K562 (cell line): ENCODE measurements around the gene B4GALNT2. TPM values are rescaled to one million over a fixed set of nuclear protein-coding genes. Genes with fewer than 3 reads are reported as not detected.

Experiments
- ATAC-seq: fragments of 200-7000 bp; cut with Tn5 transposase; 3 replicates; pipeline ENCODE4 v1.9.1; 2020; ENCODE audit warnings: moderate library complexity
- BruUV-seq: library from RNA; stranded (reverse); fragments of 400-500 nt; replicated peaks from 2 replicates; lab custom pipeline; 2021; lab: Mats Ljungman, UMichigan
- CTCF ChIA-PET: fragments of 300-600 bp; formaldehyde crosslinking; extraction: SDS; loops from one replicate; lab custom pipeline; 2021; ENCODE audit warnings: low intra/inter-chr PET ratio; lab: Yijun Ruan, JAX
- POLR2A ChIA-PET: fragments of 300-600, 350-650 bp; sonication (Branson Sonifier 250); formaldehyde crosslinking; extraction: SDS; loops from one replicate; lab custom pipeline; 2021; ENCODE audit warnings: antibody characterized with exemption, inconsistent platforms; lab: Yijun Ruan, JAX
- DNase-seq, 4 experiments: peaks; one replicate each; pipeline versions ENCODE4 v3.0.0 to v3.0.0-alpha.2; 2011 to 2018; ENCODE audit warnings: low spot score in 3 of 4, mixed read lengths in 3 of 4; ENCODE audit errors: extremely low read depth in 1 of 4
- FAIRE-seq: peaks from 2 replicates; lab custom pipeline; 2011; peaks lifted over from hg19 to GRCh38; lab: Jason Lieb, UNC
- H2AFZ ChIP-seq: 2 replicates; pipeline ENCODE4 v1.6.0; 2011; ENCODE audit warnings: low read depth, low read length, control low read depth, inconsistent platforms
- H3K27ac ChIP-seq: fragments of 200-600 bp; 3 replicates; pipeline ENCODE4 v1.8.0; 2011; ENCODE audit warnings: low read depth, mild to moderate bottlenecking, control low read depth, inconsistent platforms, low read length, moderate library complexity, mixed read lengths; ENCODE audit errors: extremely low read depth
- H3K27me3 ChIP-seq, 2 experiments: fragments of 300-600 bp in 1 of 2; 2 replicates in 1 of 2; 3 replicates in 1 of 2; pipeline versions ENCODE4 v1.6.0 to v1.8.0; 2011; ENCODE audit warnings: inconsistent platforms in 2 of 2, low read length in 2 of 2, mild to moderate bottlenecking in 1 of 2, mixed read lengths in 1 of 2, moderate library complexity in 1 of 2; ENCODE audit not compliant: control insufficient read depth in 2 of 2, insufficient read depth in 2 of 2
- H3K36me3 ChIP-seq: fragments of 300-600 bp; 3 replicates; pipeline ENCODE4 v1.8.0; 2011; ENCODE audit warnings: mild to moderate bottlenecking, low read length, inconsistent platforms; ENCODE audit not compliant: control insufficient read depth, insufficient read depth
- H3K4me1 ChIP-seq, 2 experiments: fragments of 200-600 bp in 1 of 2; replicated peaks in 1 of 2; 2 replicates in 1 of 2; 3 replicates in 1 of 2; pipeline versions ENCODE4 v1.5.1 to v1.8.0; 2011; ENCODE audit warnings: inconsistent platforms in 2 of 2, low read length in 2 of 2, mild to moderate bottlenecking in 1 of 2, mixed read lengths in 1 of 2, moderate library complexity in 1 of 2; ENCODE audit not compliant: control insufficient read depth in 2 of 2, insufficient read depth in 2 of 2
- H3K4me2 ChIP-seq: 2 replicates; pipeline ENCODE4 v1.6.1; 2011; ENCODE audit warnings: low read length, control low read depth, inconsistent platforms, mixed read lengths; ENCODE audit not compliant: insufficient read depth
- H3K4me3 ChIP-seq: fragments of 200-600 bp; sonication (generic), shearing (Covaris generic); 2 replicates; pipeline ENCODE4 v1.5.1; 2016; ENCODE audit warnings: control low read depth, inconsistent platforms
- H3K79me2 ChIP-seq: fragments of 200-600 bp; 3 replicates; pipeline ENCODE4 v1.8.0; 2011; ENCODE audit warnings: low read length, inconsistent platforms; ENCODE audit not compliant: control insufficient read depth, insufficient read depth
- H3K9ac ChIP-seq, 2 experiments: 2 replicates each; pipeline versions ENCODE4 v1.6.0 to v1.6.1; 2011; ENCODE audit warnings: low read depth in 2 of 2, low read length in 2 of 2, control low read depth in 1 of 2, inconsistent platforms in 1 of 2, mild to moderate bottlenecking in 1 of 2, mixed read lengths in 1 of 2; ENCODE audit not compliant: insufficient read depth in 1 of 2
- H3K9me1 ChIP-seq: one replicate; pipeline ENCODE4 v1.6.0; 2011; ENCODE audit warnings: inconsistent platforms, mild to moderate bottlenecking, low read length, moderate library complexity; ENCODE audit not compliant: control insufficient read depth, insufficient read depth
- H3K9me3 ChIP-seq: replicated peaks from 2 replicates; pipeline ENCODE4 v1.5.1; 2011; ENCODE audit warnings: low read depth, low read length, inconsistent platforms; ENCODE audit not compliant: control insufficient read depth, insufficient read depth
- H4K20me1 ChIP-seq: replicated peaks from 2 replicates; pipeline ENCODE4 v1.6.1; 2011; ENCODE audit warnings: low read length, inconsistent platforms, mixed read lengths; ENCODE audit not compliant: control insufficient read depth, insufficient read depth
- CREB3L1 ChIP-seq: fragments of 450-650 bp; IDR thresholded peaks from 2 replicates; pipeline ENCODE4 v1.6.1; 2014; ENCODE audit warnings: low read depth, mild to moderate bottlenecking, moderate library complexity, borderline replicate concordance
- CTCFL ChIP-seq: IDR thresholded peaks from 2 replicates; pipeline ENCODE4 v1.6.1; 2011; ENCODE audit warnings: borderline replicate concordance, low read depth, mild to moderate bottlenecking, moderate library complexity, low read length; ENCODE audit not compliant: insufficient read depth, poor library complexity, severe bottlenecking
- FOXP1 ChIP-seq: sonication (generic); formaldehyde crosslinking; IDR thresholded peaks from 2 replicates; pipeline ENCODE4 v1.8.0; 2022; ENCODE audit warnings: mild to moderate bottlenecking, missing genetic modification reagents
- GATAD2B ChIP-seq: fragments of 450-650 bp; IDR thresholded peaks from 2 replicates; pipeline ENCODE4 v1.6.1; 2017; ENCODE audit warnings: mild to moderate bottlenecking, borderline replicate concordance
- IRF2 ChIP-seq: sonication (generic); formaldehyde crosslinking; IDR thresholded peaks from 2 replicates; pipeline ENCODE4 v1.8.1; 2022; ENCODE audit warnings: mild to moderate bottlenecking, missing genetic modification reagents
- LARP7 ChIP-seq: fragments of 450-650 bp; IDR thresholded peaks from 2 replicates; pipeline ENCODE4 v1.6.1; 2016
- POLR3A ChIP-seq: IDR thresholded peaks from 2 replicates; pipeline ENCODE4 v1.6.1; 2011; ENCODE audit warnings: borderline replicate concordance, mild to moderate bottlenecking, moderate library complexity; ENCODE audit not compliant: insufficient read length, insufficient read depth; ENCODE audit errors: extremely low read depth
- TCF7 ChIP-seq: sonication (generic); IDR thresholded peaks from 2 replicates; pipeline ENCODE4 v1.6.1; 2016; ENCODE audit warnings: antibody characterized with exemption, borderline replicate concordance
- THRAP3 ChIP-seq: fragments of 450-650 bp; IDR thresholded peaks from 2 replicates; pipeline ENCODE4 v1.6.1; 2016; ENCODE audit warnings: mild to moderate bottlenecking, inconsistent platforms, borderline replicate concordance
- ZNF197 ChIP-seq: fragments of 200-800 bp; sonication (Bioruptor generic); IDR thresholded peaks from 2 replicates; pipeline ENCODE4 v1.6.1; 2016; ENCODE audit warnings: low read depth, missing genetic modification characterization, missing compliant biosample characterization
- ZNF263 ChIP-seq: sonication (generic); formaldehyde crosslinking; IDR thresholded peaks from 2 replicates; pipeline ENCODE4 v1.8.0; 2022; ENCODE audit warnings: mild to moderate bottlenecking, missing genetic modification reagents, borderline replicate concordance
- ZNF3 ChIP-seq: fragments of 250-450 bp; sonication (Bioruptor Pico); IDR thresholded peaks from 2 replicates; pipeline ENCODE4 v1.5.0; 2021; ENCODE audit warnings: mild to moderate bottlenecking, moderate library complexity
- WGBS: fragments of 100-300 bp; shearing (Covaris generic); methylation state at CpG from one replicate; pipeline ENCODE4 v1.1.6; 2016; ENCODE audit warnings: low coverage, mixed read lengths; ENCODE audit not compliant: insufficient coverage; ENCODE audit errors: missing lambda C conversion rate; 5-methylcytosine and 5-hydroxymethylcytosine counted together
- in situ Hi-C: fragments of 300-500 bp; cut with MboI; formaldehyde crosslinking; loops from 4 replicates; pipeline ENCODE4 v1.15.0; 2018; ENCODE audit warnings: inconsistent platforms, mixed read lengths
- intact Hi-C: fragments of 100-400 bp; cut with micrococcal nuclease; formaldehyde crosslinking; loops from 2 replicates; pipeline ENCODE4 v1.14.2; 2022
- polyA plus RNA-seq, 8 experiments: library from polyadenylated mRNA; depleted of rRNA in 4 of 8; stranded (reverse) in 5 of 8; unstranded in 3 of 8; fragments of >200 nt; fragmentation: Nextera tagmentation in 2 of 8; fragmentation: Illumina TruSeq in 1 of 8; extraction: Ambion mirVana in 2 of 8; extraction: Trizol in 1 of 8; gene quantifications; 2 replicates each; pipeline versions ENCODE4 v1.2.1 to v1.2.3, GENCODE V29; 2011 to 2014; ENCODE audit warnings: inconsistent platforms in 1 of 8, missing spikeins in 1 of 8
- total RNA-seq, 7 experiments: library from RNA; depleted of rRNA in 6 of 7; stranded (reverse); fragments of >200 nt in 6 of 7; fragmentation: Illumina TruSeq in 2 of 7; extraction: Trizol in 2 of 7; gene quantifications; 2 replicates each; pipeline versions ENCODE4 v1.2.1 to v1.2.3, GENCODE V29; 2011 to 2021; ENCODE audit warnings: low replicate concordance in 1 of 7
- TF ChIP-seq, protein P1 (sequence below): fragments of 250-450 bp; sonication (Bioruptor Pico); IDR thresholded peaks from 2 replicates; pipeline ENCODE4 v1.8.0; 2021; ENCODE audit warnings: moderate library complexity, mild to moderate bottlenecking, inconsistent platforms

The B4GALNT2 gene
- total and polyA plus RNA-seq, 9 of the 15 experiments (the other 6 are each of a cell fraction or from before 2014, with no cell fraction given), result not detected

- POLR2A ChIA-PET, result no interaction called here
Measured at GRCh38 chr17:49089094-49089493, 43.5 kb upstream of the B4GALNT2 start.

More at GRCh38 chr17:49089094-49089493, 43.5 kb upstream of the B4GALNT2 start:
- Histone ChIP-seq H3K4me2 (no peak overlapping the region), H3K36me3 (no peaks in the 10 kb centered on the region), H3K9ac (no peak overlapping the region), H3K4me1 (no peaks in the 10 kb centered on the region), H4K20me1 (no peaks in the 10 kb centered on the region), H3K9me3 (no peaks in the 10 kb centered on the region; the same call in 1 of the 2 replicates), H3K27me3 (peaks cover 13 to 23% of the 10 kb centered on the region in 2 experiments), H3K27ac (no peak overlapping the region), H3K4me3 (no peak overlapping the region), H3K9me1 (no peaks in the 10 kb centered on the region), H3K79me2 (no peaks in the 10 kb centered on the region), H2AFZ (no peak overlapping the region)
- BruUV-seq, result no TSS peak
- intact Hi-C loops (no loop called here), in situ Hi-C loops (no loop called here)
- TF ChIP-seq THRAP3, result no peak
- TF ChIP-seq CTCFL, result no peak
- no peak for TF ChIP-seq LARP7
- TF ChIP-seq POLR3A, result no peak
- no peak for TF ChIP-seq ZNF3 (CRISPR knock-in tag)
- no peak for TF ChIP-seq IRF2
- TF ChIP-seq ZNF197 (CRISPR knock-in tag), result no peak
- TF ChIP-seq, protein P1, sequence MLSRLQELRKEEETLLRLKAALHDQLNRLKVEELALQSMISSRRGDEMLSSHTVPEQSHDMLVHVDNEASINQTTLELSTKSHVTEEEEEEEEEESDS (CRISPR knock-in tag), result no peak
- TF ChIP-seq CREB3L1, result no peak
- no peak for TF ChIP-seq GATAD2B
- TF ChIP-seq FOXP1 (CRISPR knock-in tag), result no peak
- no peak for TF ChIP-seq TCF7
- TF ChIP-seq ZNF263 (CRISPR knock-in tag), result no peak
- DNase-seq, result no peak
- WGBS, result 8% methylated on average over 7 of the region's 7 CpGs
- ATAC-seq, result no peak
- CTCF ChIA-PET, result no interaction called here
- FAIRE-seq, result no peak
